ENCODE measurements around the gene CACNA1F. TPM values are rescaled to one million over a fixed set of nuclear protein-coding genes. Genes with fewer than 3 reads are reported as not detected.

The CACNA1F gene
- total and polyA plus RNA-seq, 3 experiments from 2014 or later: 0.24 to 0.61 TPM; not detected in 1

GRCh38 chrX:49161632-49162031, 71.5 kb downstream of the CACNA1F start:
- Histone ChIP-seq H3K27me3 (ENCODE audit: insufficient read depth, low read length, poor library complexity, severe bottlenecking) (no peaks in the 10 kb centered on the region), H3K9me3 (ENCODE audit: low read length) (no peaks in the 10 kb centered on the region), H3K4me1 (ENCODE audit: insufficient read depth, low read length) (peaks cover 5% of the 10 kb centered on the region), H3K27ac (ENCODE audit: low read depth, low read length) (peak overlapping the region; percentile 57), H3K36me3 (ENCODE audit: insufficient read depth, low read length) (no peaks in the 10 kb centered on the region), H3K4me3 (ENCODE audit: low read length) (no peak overlapping the region)
- H3K4me3 Mint-ChIP-seq: no peak overlapping the region
- H3K9me3 Mint-ChIP-seq: no peaks in the 10 kb centered on the region
- ChIA-PET CTCF (interaction anchor here (1.3 kb wide), 1 partner anchor 10 kb away, joined by 3 read pairs; no protein-coding TSS in a partner anchor), POLR2A (no interaction called here)
- peak overlapping the region in 4 of 8 donors; percentile 14 to 51 (median 24) for H3K27ac Mint-ChIP-seq
- no peaks in the 10 kb centered on the region for H3K36me3 Mint-ChIP-seq
- DNase-seq: no peak
- H3K27me3 Mint-ChIP-seq: peaks cover 0 to 2% of the 10 kb centered on the region in 2 donors
- peaks cover 11 to 25% (median 12%) of the 10 kb centered on the region in 3 donors for H3K4me1 Mint-ChIP-seq

GRCh38 chrX:49160908-49161307, 72.2 kb downstream of the CACNA1F start:
- ChIA-PET CTCF (interaction anchor here (1.3 kb wide), 1 partner anchor 10 kb away, joined by 3 read pairs; no protein-coding TSS in a partner anchor), POLR2A (no interaction called here)
- H3K9me3 Mint-ChIP-seq: no peaks in the 10 kb centered on the region
- H3K4me3 Mint-ChIP-seq: peak overlapping the region in 1 of 7 donors; percentile 34
- Histone ChIP-seq H3K27ac (ENCODE audit: low read depth, low read length) (no peak overlapping the region), H3K9me3 (ENCODE audit: low read length) (no peaks in the 10 kb centered on the region), H3K4me1 (ENCODE audit: insufficient read depth, low read length) (peaks cover 5% of the 10 kb centered on the region), H3K27me3 (ENCODE audit: insufficient read depth, low read length, poor library complexity, severe bottlenecking) (no peaks in the 10 kb centered on the region), H3K4me3 (ENCODE audit: low read length) (no peak overlapping the region), H3K36me3 (ENCODE audit: insufficient read depth, low read length) (no peaks in the 10 kb centered on the region)
- no peak for DNase-seq
- H3K27ac Mint-ChIP-seq: no peak overlapping the region
- H3K4me1 Mint-ChIP-seq: peaks cover 9 to 27% (median 12%) of the 10 kb centered on the region in 3 donors
- H3K27me3 Mint-ChIP-seq: peaks cover 0 to 2% of the 10 kb centered on the region in 2 donors
- peaks cover 0 to 3% (median 0%) of the 10 kb centered on the region in 3 donors for H3K36me3 Mint-ChIP-seq

- Histone ChIP-seq H3K27me3 (ENCODE audit: insufficient read depth, low read length, poor library complexity, severe bottlenecking) (no peaks in the 10 kb centered on the region), H3K4me1 (ENCODE audit: insufficient read depth, low read length) (peaks cover 9% of the 10 kb centered on the region), H3K36me3 (ENCODE audit: insufficient read depth, low read length) (no peaks in the 10 kb centered on the region), H3K9me3 (ENCODE audit: low read length) (no peaks in the 10 kb centered on the region), H3K27ac (ENCODE audit: low read depth, low read length) (no peak overlapping the region), H3K4me3 (ENCODE audit: low read length) (no peak overlapping the region)
- peak overlapping the region in 4 of 7 donors; percentile 5 to 60 (median 31) for H3K4me3 Mint-ChIP-seq
- peaks cover 0 to 3% of the 10 kb centered on the region in 2 donors for H3K27me3 Mint-ChIP-seq
- H3K9me3 Mint-ChIP-seq: no peaks in the 10 kb centered on the region
- DNase-seq: no peak
- CTCF ChIA-PET: interaction anchor here (1.6 to 3.8 kb wide), 2 partner anchors 10 to 14 kb away, joined by 8 to 31 read pairs; partner anchors contain the start of gene PLP2
- peaks cover 0 to 5% (median 0%) of the 10 kb centered on the region in 3 donors for H3K36me3 Mint-ChIP-seq
- H3K27ac Mint-ChIP-seq: peak overlapping the region in 1 of 8 donors; percentile 71
- peaks cover 15 to 20% (median 19%) of the 10 kb centered on the region in 3 donors for H3K4me1 Mint-ChIP-seq
- POLR2A ChIA-PET: no interaction called here
These were observed 75.9 kb downstream of the CACNA1F start for GRCh38 chrX:49157194-49157593.

- H3K4me1 ChIP-seq (ENCODE audit: insufficient read depth, low read length): peaks cover 9% of the 10 kb centered on the region
- peak overlapping the region; percentile 65 for H3K4me3 ChIP-seq (ENCODE audit: low read length)
- H3K9me3 Mint-ChIP-seq: no peaks in the 10 kb centered on the region
- DNase-seq: peak; percentile 74 to 92 (median 83)
- CTCF ChIA-PET: interaction anchor here (0.6 to 3.8 kb wide), 15 partner anchors 9 to 113 kb away, joined by 3 to 31 read pairs (median 4); partner anchors contain the start of genes GPKOW, PLP2, PPP1R3F and WDR45
- POLR2A ChIA-PET: interaction anchor here (0.8 to 1.1 kb wide), 4 partner anchors 10 to 154 kb away, joined by 3 to 5 read pairs (median 3); partner anchors contain the start of genes CCDC22 and GRIPAP1
- H3K27me3 ChIP-seq (ENCODE audit: insufficient read depth, low read length, poor library complexity, severe bottlenecking): no peaks in the 10 kb centered on the region
- H3K4me3 Mint-ChIP-seq: peak overlapping the region; percentile 89 to 97 (median 93)
- no peaks in the 10 kb centered on the region for H3K9me3 ChIP-seq (ENCODE audit: low read length)
- peak overlapping the region; percentile 76 to 98 (median 97) for H3K27ac Mint-ChIP-seq
- H3K36me3 ChIP-seq (ENCODE audit: insufficient read depth, low read length): no peaks in the 10 kb centered on the region
- peaks cover 0 to 5% (median 0%) of the 10 kb centered on the region in 3 donors for H3K36me3 Mint-ChIP-seq
- peaks cover 0 to 3% of the 10 kb centered on the region in 2 donors for H3K27me3 Mint-ChIP-seq
- H3K27ac ChIP-seq (ENCODE audit: low read depth, low read length): peak overlapping the region; percentile 75
- peaks cover 15 to 20% (median 19%) of the 10 kb centered on the region in 3 donors for H3K4me1 Mint-ChIP-seq
These were observed 77.0 kb downstream of the CACNA1F start for GRCh38 chrX:49155900-49156837.

- Mint-ChIP-seq H3K27me3 (peaks cover 0 to 3% of the 10 kb centered on the region in 2 donors), H3K9me3 (no peaks in the 10 kb centered on the region), H3K27ac (peak overlapping the region; percentile 76 to 98 (median 97)), H3K4me3 (peak overlapping the region; percentile 89 to 97 (median 93)), H3K36me3 (peaks cover 0 to 5% (median 0%) of the 10 kb centered on the region in 3 donors), H3K4me1 (peaks cover 15 to 20% (median 19%) of the 10 kb centered on the region in 3 donors)
- peak in 3 of 5 donors; percentile 6 to 19 (median 17) for DNase-seq
- peak overlapping the region; percentile 75 for H3K27ac ChIP-seq (ENCODE audit: low read depth, low read length)
- ChIA-PET POLR2A (interaction anchor here (0.8 to 1.3 kb wide), 6 partner anchors 11 to 153 kb away, joined by 3 to 6 read pairs (median 3); partner anchors contain the start of genes CCDC22, GRIPAP1 and PLP2), CTCF (interaction anchor here (0.6 to 3.8 kb wide), 16 partner anchors 9 to 114 kb away, joined by 3 to 31 read pairs (median 4); partner anchors contain the start of genes GPKOW, PLP2, PPP1R3F and WDR45)
- peaks cover 9% of the 10 kb centered on the region for H3K4me1 ChIP-seq (ENCODE audit: insufficient read depth, low read length)
- H3K27me3 ChIP-seq (ENCODE audit: insufficient read depth, low read length, poor library complexity, severe bottlenecking): no peaks in the 10 kb centered on the region
- H3K9me3 ChIP-seq (ENCODE audit: low read length): no peaks in the 10 kb centered on the region
- H3K36me3 ChIP-seq (ENCODE audit: insufficient read depth, low read length): no peaks in the 10 kb centered on the region
- peak overlapping the region; percentile 65 for H3K4me3 ChIP-seq (ENCODE audit: low read length)
These were observed 77.8 kb downstream of the CACNA1F start for GRCh38 chrX:49155243-49155899.

Other genes starting within 250 kb of the CACNA1F start
- 10 to 100 TPM; 56.8 to 57.7 TPM for gene GRIPAP1, start 231.1 kb downstream of the CACNA1F start, total RNA-seq
- gene GRIPAP1, start 231.1 kb downstream of the CACNA1F start, polyA plus RNA-seq: 21.2 TPM
- 10 to 100 TPM; 32.4 to 35.4 TPM for gene TFE3, start 190.0 kb downstream of the CACNA1F start, total RNA-seq
- 7.7 TPM for gene TFE3, start 190.0 kb downstream of the CACNA1F start, polyA plus RNA-seq
- gene CCDC120, start 174.3 kb downstream of the CACNA1F start, total RNA-seq: 1 to 10 TPM; 5.1 to 5.4 TPM
- 1.5 TPM for gene CCDC120, start 174.3 kb downstream of the CACNA1F start, polyA plus RNA-seq
- 10 to 100 TPM; 13.1 to 14.5 TPM for gene PRAF2, start 159.3 kb downstream of the CACNA1F start, total RNA-seq
- gene PRAF2, start 159.3 kb downstream of the CACNA1F start, polyA plus RNA-seq: 62.6 TPM
- 10 to 100 TPM; 41.4 to 46.2 TPM for gene WDR45, start 153.5 kb downstream of the CACNA1F start, total RNA-seq
- 56.9 TPM for gene WDR45, start 153.5 kb downstream of the CACNA1F start, polyA plus RNA-seq
- gene GPKOW, start 109.6 kb downstream of the CACNA1F start, total RNA-seq: 10 to 100 TPM; 20.4 to 23.3 TPM
- gene GPKOW, start 109.6 kb downstream of the CACNA1F start, polyA plus RNA-seq: 31.8 TPM
- 1 to 10 TPM; 1.4 TPM for gene MAGIX, start 70.6 kb downstream of the CACNA1F start, total RNA-seq
- gene MAGIX, start 70.6 kb downstream of the CACNA1F start, polyA plus RNA-seq: 0.25 TPM
- 10 to 100 TPM; 95.2 to 98.1 TPM for gene PLP2, start 61.4 kb downstream of the CACNA1F start, total RNA-seq
- 160 TPM for gene PLP2, start 61.4 kb downstream of the CACNA1F start, polyA plus RNA-seq
- gene PRICKLE3, start 47.0 kb downstream of the CACNA1F start, total RNA-seq: 10 to 100 TPM; 13.3 to 13.5 TPM
- gene PRICKLE3, start 47.0 kb downstream of the CACNA1F start, polyA plus RNA-seq: 3.0 TPM
- gene SYP, start 33.1 kb downstream of the CACNA1F start, total RNA-seq: 1 to 10 TPM; 1.9 to 2.5 TPM
- 0.25 TPM for gene SYP, start 33.1 kb downstream of the CACNA1F start, polyA plus RNA-seq
- gene CCDC22, start 2.1 kb upstream of the CACNA1F start, total RNA-seq: 10 to 100 TPM; 22.7 to 24.8 TPM
- 30.7 TPM for gene CCDC22, start 2.1 kb upstream of the CACNA1F start, polyA plus RNA-seq
- 10 to 100 TPM; 10.5 to 11.2 TPM for gene FOXP3, start 31.4 kb upstream of the CACNA1F start, total RNA-seq
- gene FOXP3, start 31.4 kb upstream of the CACNA1F start, polyA plus RNA-seq: 1.6 TPM
- gene PPP1R3F, start 36.5 kb upstream of the CACNA1F start, total RNA-seq: 1 to 10 TPM; 4.5 to 6.0 TPM
- gene PPP1R3F, start 36.5 kb upstream of the CACNA1F start, polyA plus RNA-seq: 8.1 TPM
- gene GAGE10, start 70.3 kb upstream of the CACNA1F start, total RNA-seq: not detected
- gene GAGE10, start 70.3 kb upstream of the CACNA1F start, polyA plus RNA-seq: not detected
- not detected for gene GAGE12J, start 88.7 kb upstream of the CACNA1F start, total RNA-seq
- not detected for gene GAGE12J, start 88.7 kb upstream of the CACNA1F start, polyA plus RNA-seq
- gene GAGE13, start 98.2 kb upstream of the CACNA1F start, total RNA-seq: not detected
- not detected for gene GAGE13, start 98.2 kb upstream of the CACNA1F start, polyA plus RNA-seq

All from CD8-positive, alpha-beta memory T cell (primary cell).